PFSK-1 (cell line): ENCODE measurements around the gene HEY2.

Source experiments
- FOXP2 ChIP-seq: optimal IDR thresholded peaks from 2 replicates; pipeline ENCODE3; 2011; ENCODE audit warnings: borderline replicate concordance, control low read depth, inconsistent platforms; ENCODE audit not compliant: insufficient read depth; ENCODE audit errors: extremely low read length, extremely low read depth
- POLR2AphosphoS5 ChIP-seq: IDR thresholded peaks from 2 replicates; pipeline ENCODE4 v1.6.1; 2012; ENCODE audit warnings: low read depth, mild to moderate bottlenecking, control low read depth, low read length, moderate library complexity
- SIN3A ChIP-seq: IDR thresholded peaks from 2 replicates; pipeline ENCODE4 v1.6.1; 2012; ENCODE audit warnings: mild to moderate bottlenecking, low read length, moderate library complexity, borderline replicate concordance; ENCODE audit not compliant: insufficient read depth
- TAF1 ChIP-seq: IDR thresholded peaks from 2 replicates; pipeline ENCODE4 v1.6.1; 2012; ENCODE audit warnings: low read length, control low read depth, borderline replicate concordance; ENCODE audit not compliant: insufficient read depth
- TF ChIP-seq, protein P1 (sequence below), 2 experiments: IDR thresholded peaks; 2 replicates each; pipeline versions ENCODE4 v1.6.1 to v1.8.0; 2011 to 2012; ENCODE audit warnings: low read depth in 2 of 2, low read length in 2 of 2, control low read depth in 1 of 2, inconsistent platforms in 1 of 2, mild to moderate bottlenecking in 1 of 2, moderate library complexity in 1 of 2; ENCODE audit not compliant: insufficient read depth in 1 of 2

DNA sequence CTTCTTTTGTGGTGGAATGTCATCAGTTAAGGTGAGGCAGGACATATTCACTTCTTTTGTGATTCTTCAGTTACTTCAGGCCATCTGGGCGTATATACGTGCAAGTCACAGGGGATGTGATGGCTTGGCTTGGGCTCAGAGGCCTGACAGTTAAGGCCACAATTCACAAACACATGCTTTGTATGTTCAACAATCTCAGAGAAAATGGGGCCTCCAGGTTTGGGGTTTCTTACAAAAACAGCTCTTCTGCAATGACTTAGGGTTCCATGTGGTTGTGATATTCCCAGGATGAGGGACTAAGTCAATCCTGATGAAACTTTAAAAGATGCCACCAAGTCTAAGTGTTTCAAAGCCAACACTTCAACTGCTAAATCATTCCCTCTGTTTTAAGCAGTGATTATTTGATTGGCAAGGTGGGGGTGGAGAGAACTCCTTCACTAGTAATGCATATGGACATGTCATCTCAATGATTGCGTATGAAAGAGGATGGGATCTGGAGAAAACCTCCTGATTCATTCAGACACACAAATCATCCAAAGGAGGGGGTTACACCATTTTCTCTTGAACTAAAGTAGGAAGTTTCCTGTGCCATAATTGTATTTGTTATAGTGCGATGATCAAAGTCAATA, 41.7 kb upstream of the HEY2 start:
- TF ChIP-seq TAF1 (no peak), POLR2AphosphoS5 (no peak), SIN3A (no peak), FOXP2 (no peak)
- TF ChIP-seq, protein P1, sequence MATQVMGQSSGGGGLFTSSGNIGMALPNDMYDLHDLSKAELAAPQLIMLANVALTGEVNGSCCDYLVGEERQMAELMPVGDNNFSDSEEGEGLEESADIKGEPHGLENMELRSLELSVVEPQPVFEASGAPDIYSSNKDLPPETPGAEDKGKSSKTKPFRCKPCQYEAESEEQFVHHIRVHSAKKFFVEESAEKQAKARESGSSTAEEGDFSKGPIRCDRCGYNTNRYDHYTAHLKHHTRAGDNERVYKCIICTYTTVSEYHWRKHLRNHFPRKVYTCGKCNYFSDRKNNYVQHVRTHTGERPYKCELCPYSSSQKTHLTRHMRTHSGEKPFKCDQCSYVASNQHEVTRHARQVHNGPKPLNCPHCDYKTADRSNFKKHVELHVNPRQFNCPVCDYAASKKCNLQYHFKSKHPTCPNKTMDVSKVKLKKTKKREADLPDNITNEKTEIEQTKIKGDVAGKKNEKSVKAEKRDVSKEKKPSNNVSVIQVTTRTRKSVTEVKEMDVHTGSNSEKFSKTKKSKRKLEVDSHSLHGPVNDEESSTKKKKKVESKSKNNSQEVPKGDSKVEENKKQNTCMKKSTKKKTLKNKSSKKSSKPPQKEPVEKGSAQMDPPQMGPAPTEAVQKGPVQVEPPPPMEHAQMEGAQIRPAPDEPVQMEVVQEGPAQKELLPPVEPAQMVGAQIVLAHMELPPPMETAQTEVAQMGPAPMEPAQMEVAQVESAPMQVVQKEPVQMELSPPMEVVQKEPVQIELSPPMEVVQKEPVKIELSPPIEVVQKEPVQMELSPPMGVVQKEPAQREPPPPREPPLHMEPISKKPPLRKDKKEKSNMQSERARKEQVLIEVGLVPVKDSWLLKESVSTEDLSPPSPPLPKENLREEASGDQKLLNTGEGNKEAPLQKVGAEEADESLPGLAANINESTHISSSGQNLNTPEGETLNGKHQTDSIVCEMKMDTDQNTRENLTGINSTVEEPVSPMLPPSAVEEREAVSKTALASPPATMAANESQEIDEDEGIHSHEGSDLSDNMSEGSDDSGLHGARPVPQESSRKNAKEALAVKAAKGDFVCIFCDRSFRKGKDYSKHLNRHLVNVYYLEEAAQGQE (IDR thresholded peaks at IDR 0.05; ENCODE audit: insufficient read depth in 1 of 2, low read depth in 2 of 2, low read length in 2 of 2): no peak
